Activated T-cell treated with anti-CD3 and anti-CD28 coated beads, Interleukin-2, amount 50 U/mL, for 48 hours (primary cell): ENCODE measurements around the gene HEPHL1.

Experiments used
- DNase-seq, 2 experiments: peaks; one replicate each; pipeline ENCODE4 v3.0.0-alpha.2; 2020

HEPHL1 gene

DNA sequence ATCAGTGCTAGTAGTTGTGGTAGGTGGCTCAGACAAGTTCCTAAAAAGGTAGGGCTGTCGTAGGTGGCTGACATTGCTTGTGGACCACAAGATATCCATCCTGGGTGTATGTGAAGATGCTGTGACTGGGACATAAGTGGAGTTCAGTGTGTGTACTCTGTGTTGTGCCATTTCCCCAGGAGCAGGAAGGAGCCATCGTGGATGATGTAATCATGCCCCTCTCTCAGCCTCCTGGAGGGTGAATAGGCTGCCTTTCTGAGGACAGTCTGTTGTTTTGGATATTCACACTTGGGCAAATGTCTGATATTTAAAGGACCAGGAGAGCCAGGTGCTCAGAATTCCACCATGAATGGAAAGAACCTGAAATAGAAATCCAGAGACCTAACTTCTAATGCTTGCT is 2.7 kb downstream of the HEPHL1 start:
- no peak for DNase-seq

DNA sequence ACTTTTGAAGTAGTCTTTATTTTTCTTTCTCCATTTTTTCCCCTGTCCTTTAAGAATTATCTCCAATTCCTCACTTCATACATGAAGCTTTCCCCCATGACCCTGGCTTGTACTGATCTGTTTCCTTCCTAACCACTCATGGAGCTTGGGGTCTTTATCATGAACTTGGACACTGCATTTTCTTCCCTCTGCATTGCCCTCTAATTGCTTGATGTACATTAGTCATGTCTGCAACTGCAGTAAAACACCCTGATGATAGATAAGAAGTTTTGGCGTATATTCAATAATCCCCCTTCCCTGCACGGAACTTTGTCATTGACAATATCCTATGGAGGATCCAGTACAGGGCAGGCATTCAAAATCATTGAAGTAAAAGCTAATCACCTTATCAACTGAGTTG is 3.4 kb downstream of the HEPHL1 start:
- no peak for DNase-seq

DNA sequence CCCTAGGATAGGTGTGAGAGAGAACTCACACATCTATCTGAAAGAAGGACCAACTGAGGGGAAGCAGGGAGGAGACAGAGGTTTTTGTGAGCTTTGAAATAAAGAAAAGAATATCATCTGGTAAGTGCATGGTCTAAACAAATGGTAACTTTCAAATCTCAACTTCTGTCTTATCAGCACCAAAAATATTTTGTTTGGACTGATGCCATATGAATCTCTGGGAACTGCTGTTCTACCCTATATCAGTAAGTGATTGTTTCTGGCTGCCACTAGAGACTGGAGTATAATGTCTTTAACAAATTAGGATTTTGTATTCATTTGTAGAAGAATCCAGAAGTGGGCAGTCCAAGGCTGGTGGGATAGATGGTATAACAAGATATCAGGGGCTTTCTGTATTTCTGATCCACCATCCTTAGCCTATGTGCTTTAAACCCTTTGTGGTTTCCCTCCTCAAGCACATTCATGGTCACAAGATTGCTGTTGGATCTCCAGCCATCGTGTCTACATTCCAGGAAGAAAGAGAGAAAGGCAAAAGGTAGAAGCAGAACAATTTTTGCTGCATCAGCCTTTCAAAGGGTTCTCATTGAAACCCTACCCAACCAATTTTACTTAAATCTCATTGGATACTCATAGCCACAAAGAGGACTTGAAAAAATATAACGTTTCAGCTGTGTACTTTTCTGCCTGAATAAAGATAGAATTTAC is 4.7 kb downstream of the HEPHL1 start:
- no peak for DNase-seq

DNA sequence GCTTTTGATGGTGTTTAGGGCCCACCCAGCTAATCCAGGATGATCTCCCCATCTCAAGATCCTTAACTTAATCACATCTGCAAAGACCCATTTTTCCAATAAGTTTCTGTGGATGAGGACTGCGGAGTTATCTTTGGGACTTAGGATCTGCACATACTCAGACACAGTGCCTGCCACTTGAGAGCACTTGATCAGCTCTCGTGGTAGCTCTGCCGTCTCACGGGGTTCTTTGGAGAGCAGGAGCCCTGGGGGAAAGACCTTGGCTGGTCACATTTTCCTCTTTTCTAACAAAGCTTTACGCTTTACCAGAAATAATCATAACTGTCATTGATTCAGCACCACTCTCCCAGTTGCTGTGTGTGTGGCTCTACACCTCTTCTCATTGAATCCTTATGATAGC is 6.1 kb downstream of the HEPHL1 start:
- DNase-seq, result no peak

DNA sequence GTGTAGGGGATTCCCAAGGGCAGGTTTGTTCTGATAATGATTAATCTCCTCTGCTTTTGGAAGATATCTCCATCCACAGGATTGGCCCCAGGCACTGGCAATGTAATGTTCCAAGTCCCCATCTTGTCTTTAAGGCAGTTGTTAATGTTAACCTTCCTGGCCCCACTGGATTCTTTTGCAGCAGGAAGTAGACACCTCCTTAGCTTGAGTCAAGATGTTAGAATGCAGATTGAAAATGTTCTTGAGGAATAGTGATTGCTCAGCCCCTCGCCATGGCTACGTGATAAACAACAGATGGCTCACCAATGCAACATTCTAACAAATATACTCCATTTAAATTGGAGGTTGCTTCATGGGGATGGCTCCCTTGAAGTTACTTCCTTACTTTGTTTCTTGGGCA is 7.3 kb downstream of the HEPHL1 start:
- no peak for DNase-seq

DNA sequence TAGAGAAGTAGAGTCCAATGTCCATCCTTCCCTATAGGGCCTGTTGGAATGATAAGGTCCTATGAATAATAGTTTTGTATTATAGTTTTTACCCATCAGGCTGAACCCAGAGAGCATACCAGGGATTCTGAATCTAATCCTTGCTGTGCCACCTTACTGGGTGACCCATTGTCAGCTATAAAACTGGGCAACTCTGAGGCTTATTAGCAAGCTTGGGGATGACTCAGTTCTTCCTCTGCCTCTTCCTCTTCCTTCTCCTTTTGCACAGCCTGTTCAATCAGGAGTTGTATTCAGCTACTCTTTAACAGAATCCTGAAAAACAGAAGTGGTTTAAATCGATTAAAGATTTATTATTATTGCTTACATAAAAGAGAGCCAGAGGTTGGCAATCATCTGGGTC is 8.9 kb downstream of the HEPHL1 start:
- DNase-seq, result no peak

DNA sequence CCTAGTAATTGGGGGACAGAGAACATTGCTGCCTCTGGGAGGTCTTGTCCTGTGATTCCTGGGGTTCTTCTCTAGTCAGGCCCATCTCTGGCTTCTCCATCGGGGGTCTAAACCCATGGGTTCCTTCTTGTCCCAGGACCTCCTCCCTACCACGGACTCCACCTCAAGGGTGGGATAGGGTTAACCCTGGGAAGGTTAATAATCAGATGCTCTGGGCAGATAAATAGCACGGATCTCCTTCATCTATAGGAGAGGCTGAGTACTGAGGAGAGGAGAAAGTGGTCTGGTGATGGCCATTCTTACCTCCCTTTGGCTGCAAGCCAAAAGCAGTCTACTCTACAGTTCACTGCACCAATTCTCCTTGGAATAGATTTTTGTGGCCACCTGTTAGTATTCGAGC is 10.5 kb downstream of the HEPHL1 start:
- DNase-seq, result no peak

DNA sequence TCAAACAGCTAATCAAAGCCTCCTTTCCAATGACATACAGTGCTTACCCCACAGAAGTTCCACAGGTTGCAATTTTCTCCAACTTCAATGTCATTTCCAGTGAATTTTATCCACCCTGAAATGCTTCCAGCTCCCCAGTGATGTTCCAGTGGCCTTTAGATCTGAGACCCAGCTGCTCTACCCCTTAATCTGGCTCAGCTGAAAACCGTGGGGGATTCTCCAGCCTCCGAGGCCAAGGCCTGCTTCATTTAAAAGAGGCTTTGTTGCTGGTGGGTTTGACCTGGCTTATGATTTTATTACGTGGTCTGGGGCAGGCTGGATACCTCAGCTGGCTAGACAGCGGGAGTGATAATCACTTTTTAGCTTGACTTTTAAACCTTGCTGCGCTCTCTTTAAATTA is 10.9 kb downstream of the HEPHL1 start:
- DNase-seq, result no peak

DNA sequence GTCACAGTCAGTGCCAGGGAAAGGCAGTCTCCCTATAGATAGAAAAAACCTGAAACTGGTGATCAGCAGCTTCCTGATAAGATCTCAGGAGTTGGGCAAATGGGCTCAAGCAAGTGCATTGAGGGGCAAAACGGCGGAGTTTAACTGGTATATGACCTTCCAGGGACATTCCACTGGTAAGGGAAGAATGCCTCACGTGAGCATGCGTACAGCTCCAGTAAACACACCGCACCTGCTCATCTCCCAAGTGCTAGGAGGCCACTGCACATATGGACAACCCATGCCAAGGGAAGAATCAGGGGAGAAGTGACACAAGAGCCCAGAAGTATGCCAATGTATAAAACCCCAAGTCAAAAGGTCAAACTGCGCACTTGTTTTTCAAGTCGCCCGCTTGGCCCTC is 11.6 kb downstream of the HEPHL1 start:
- no peak for DNase-seq

DNA sequence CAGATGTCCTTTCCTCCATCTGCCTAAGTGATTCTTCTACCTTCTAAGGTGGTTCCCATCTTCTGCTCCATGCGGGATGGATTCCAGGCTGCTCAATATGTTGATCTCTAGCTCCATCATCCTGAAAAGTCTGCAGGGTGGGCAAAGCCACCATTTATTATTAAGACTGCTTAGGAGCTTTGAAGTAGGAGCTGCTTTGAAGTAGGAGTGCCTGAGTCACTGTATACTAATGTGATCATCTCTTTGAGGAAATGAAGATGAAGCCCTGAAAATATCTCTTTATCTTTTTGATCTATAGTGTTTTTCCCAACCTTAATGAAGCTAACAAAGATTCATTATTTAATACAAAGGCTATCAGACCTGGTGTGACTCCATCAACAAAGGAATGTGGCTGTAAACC is 13.1 kb downstream of the HEPHL1 start:
- no peak for DNase-seq

DNA sequence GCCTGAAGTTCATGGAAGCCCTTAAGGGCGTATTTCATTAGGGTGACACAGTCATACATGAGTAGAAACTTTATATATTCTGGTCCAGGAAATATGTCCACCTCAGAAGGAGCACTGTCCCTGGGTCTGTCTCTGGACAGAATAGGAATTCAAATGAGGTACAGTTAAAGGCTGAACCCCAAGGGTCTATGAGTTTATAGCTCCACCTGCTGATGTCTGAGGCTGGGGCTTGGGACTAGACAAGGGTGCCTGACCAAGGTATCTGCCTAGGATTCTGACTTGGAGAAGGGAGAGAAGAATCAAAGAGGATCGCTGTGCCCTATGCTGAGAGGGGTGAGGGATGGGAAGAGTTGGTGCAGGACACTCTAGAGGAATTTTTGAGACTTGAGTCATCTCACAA is 14.9 kb downstream of the HEPHL1 start:
- DNase-seq, result no peak

DNA sequence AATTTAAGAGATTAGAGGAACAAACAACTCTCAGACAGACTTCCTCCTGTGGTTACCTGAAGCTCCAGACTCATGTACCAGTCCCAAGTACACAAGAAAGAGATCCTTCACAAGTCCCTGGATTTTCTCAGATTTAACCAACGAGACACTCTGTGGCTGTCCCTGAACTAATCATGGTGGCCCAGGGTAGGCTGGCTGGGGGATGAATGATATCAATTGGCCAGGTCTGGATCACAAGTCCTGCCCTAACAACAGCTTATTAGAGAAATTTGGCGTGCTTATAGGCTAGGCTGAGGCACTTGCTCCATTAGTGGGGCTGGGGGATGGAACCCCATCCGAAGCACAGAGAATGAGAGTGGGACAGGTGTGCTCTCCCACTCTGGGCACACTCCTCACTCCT is 22.1 kb downstream of the HEPHL1 start:
- DNase-seq, result no peak

DNA sequence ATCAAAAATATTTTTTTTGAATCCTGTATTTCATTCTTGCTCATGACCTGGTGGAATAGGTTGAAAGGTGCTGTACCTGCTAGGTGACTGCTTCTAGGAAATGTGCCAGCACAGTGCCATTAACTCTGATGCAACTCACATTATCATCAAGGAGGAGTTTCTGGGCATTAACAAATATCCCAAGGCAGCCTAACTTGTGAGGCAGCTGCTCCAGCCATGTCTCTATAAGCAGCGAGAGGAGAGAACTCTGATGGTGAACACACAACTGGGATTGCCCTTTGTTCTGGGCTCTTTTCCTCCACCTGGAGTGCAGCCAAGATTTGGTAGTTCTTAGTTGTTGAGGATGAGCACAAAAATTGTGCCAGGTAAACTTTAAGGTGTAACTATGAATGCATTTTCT is 25.6 kb downstream of the HEPHL1 start:
- DNase-seq, result no peak

DNA sequence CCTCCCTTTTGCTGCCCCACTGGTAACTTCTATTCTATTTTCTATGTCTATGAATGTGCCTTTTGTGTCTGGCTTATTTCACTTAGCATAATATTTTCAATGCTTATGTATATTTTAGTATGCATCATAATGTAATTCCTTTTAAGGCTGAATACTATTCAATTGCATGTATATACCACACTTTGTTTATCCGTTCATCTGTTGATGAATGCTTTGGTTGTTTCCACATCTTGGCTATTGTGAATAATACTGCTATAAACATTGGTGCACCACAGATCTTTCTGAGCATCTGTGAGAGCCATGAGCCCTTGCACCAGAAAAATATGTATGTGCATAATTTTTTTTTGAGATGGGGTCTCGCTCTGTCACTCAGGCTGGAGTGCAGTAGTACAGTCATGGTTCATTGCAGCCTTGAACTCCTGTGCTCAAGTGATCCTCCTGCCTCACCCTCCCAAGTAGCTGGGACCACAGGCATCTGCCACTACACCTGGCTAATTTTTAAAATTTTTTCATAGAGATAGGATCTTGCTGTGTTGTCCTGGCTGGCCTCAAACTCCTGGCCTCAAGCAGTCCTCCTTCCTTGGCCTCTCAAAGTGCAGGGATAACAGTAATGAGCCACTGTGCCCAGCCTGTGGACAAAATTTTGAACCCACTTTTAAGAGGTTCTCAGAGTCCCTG is 27.0 kb downstream of the HEPHL1 start:
- DNase-seq, result no peak

DNA sequence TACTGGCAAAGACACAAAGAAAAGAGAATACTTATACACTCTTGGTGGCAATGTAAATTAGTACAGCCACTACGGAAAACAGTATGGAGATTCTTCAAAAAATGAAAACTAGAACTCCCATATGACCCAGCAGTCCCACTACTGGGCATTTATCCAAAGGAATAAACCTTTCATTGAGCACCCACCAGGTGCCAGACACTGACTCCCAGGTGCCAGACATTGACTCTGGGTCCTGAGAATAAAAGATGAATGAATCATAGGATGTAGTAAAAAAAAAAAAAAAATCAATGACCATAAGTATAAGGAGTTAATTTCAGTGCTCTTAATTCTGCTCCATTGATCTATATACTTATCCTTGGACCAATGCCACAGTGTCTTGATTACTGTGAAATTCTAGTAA is 28.2 kb downstream of the HEPHL1 start:
- no peak for DNase-seq

DNA sequence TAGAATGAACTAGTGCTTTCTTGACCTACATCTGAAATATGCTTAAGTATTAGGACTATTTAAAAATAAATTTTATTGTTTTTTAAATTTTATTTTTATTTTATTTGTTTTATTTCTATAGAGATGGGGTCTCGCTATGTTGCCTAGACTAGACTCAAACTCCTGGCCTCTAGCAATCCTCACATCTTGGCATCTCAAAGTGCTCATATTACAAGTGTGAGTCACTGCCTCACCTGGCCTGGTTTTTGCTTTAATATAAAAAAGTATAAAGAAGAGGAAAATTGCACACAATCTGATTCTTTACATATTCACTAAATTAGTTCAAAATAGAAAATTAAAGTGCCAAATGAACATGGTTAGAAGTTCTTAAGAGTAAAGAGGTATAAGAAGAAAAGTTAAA is 37.5 kb downstream of the HEPHL1 start:
- no peak for DNase-seq

DNA sequence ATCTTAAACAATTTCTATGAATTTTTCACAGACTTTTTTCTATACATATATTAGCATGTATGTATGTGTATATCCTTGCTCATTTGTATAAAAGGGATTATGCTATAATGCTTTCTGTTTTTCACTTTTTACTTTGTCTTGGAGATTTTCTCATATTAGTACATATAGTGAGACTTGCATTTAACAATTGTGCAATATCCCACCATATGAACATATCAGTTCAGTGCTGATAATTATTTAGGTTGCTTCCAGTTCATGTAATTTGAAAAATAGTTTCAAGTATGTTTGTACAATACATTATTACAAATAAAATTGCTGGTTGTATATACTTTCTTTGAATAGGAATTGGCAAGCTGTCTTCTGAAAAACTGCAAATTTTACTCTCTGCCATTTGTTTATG is 37.9 kb downstream of the HEPHL1 start:
- DNase-seq, result no peak

DNA sequence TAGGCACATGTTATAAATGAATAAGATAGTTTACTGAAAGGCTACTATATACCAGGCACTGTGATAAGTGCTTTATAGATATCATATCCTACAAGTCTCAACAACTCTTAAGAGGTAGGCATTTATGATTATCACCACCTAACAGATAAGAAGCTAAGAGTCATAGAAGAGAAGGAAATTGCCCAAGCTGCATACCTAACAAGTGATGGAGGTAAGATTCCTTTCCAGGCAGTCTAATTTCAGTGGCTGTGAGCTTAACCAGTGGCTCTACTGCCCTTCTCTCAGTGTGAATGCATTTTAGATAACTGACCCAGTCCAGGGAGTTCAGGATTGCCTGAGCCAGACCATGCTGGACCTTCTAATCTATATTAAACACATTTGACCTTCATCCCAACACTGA is 39.2 kb downstream of the HEPHL1 start:
- DNase-seq, result no peak

DNA sequence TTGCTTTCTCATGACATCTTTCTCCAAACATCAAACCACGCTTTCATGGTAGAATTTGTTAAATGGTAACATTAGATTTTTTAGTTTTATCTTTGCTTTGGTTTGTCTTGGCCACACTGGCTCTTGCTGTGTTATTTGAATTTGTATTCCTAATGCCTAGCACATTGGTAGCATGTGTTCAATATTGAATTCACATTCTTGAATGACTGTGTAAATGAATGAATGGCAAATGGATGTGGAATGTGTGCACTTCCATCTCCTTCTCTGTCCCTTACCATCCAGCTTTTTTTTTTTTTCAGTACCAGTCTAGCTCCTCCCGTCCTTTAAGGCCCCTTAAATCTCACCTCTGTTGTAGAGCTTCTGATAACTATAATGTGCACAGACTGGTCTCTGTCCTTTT is 41.2 kb downstream of the HEPHL1 start:
- no peak for DNase-seq

DNA sequence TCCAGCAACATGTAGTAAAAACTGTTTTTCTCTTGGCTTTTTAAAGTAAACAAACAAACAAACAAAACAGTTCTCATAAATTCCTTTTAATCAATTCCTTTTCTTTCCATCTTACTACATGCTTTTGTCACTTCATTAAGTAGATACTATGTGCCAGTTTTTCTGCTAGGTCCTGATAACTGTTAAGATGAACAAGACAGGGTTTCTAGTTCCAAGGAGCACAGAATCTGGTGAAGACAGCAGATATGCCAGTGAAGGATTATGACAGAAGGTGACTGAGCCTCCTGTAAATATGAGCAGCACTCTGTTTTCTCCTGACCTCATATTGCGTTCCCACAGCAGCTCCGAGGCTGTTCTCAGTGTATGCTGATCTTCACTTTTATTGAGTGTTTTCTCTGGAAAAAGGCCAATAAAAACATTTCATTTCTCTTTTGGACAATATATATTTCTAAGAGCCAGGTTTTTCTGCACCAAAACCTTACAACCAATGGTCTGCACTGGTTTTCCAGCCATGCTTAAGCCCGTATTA is 45.8 kb downstream of the HEPHL1 start:
- no peak for DNase-seq

DNA sequence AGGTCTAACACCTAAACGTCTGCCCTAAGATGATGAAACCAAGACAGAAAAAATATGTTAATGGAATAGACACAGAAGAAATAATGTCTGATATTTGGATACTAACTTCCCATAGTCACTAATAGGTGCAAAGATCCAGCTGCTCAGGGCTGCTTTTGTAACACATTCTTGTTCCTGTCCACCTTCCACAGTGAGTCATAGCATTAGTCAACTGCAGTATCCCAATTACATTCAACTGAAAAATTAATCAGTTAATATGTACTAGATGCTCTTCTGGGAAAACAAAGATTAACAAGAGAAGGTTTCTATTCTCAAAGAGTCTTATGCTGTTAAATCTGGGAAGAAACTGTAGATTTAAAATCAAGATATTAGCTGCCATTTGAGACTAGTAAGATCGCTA is 47.6 kb downstream of the HEPHL1 start:
- DNase-seq, result no peak

DNA sequence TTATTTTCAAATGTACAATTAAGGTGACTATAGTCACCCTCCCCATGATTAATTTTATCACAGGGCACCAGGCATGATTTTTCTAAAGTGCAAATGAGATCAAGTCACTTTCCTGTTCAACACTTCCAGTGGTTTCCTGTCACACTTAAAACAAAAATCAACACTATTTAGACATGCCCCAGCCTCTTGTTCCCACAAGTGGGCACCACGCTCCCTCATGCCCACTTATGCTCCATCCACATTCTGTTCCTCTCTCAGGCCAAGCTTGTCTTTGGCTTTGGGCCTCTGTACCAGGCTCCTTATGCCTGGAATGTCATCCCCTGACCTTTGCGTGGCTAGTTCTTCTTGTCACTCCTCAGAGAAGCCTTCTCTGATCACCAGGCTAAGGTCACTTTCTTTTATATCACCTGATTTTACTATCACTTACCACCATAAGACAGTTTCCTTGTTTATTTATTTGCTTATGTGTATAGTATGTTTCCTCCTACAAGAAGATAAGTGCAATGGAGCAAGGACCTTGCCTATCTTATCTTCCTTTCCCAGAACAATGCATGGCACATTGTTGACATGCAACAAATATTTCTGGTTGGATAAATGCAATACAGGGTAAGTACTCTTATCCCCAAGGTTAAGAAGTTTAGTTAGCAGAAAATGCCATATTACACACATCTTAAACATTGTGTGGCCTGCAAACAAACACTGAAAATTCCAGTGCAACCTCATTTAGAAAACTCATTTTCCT is 56.6 kb downstream of the HEPHL1 start:
- DNase-seq, result no peak

DNA sequence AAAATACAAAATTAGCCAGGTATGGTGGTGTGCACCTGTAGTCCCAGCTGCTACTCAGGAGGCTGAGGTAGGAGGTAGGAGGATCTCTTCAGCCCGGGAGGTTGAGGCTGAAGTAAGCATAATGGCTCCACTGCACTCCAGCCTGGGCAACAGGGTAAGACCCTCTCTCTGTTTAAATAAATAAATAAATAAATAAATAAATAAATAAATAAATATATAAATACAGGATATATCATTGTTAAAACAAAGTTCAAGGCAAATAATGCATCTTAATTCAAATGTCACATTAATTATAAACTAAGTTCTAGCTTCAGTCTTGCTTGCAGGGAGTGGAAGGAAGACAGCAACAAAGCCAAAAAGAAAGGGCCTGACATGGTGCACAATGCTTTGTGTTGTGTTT is 63.0 kb downstream of the HEPHL1 start:
- no peak for DNase-seq

DNA sequence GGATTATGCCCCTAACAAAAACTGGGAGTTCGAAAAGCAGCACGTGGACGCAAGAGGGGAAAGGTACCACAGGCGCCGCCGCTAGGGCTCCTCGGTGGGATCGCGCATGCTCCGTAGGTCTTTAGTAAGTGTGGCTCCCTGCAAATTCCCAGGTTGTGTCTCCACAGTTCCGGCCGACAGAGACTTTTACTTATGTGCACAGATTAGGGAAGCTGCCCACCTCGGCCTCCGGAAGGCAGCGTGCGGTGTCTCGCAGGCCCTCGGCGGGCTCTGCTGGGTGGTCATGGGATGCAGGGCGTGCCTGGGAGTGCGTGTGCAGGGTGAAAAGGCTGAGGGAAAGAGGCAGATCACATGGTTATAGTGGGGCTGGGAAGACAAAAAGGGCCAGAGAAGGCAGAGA is 67.8 kb downstream of the HEPHL1 start:
- DNase-seq, result no peak
